ENCODE measurements around the gene IQGAP3. TPM values are rescaled to one million over a fixed set of nuclear protein-coding genes. Genes with fewer than 3 reads are reported as not detected.

The IQGAP3 gene
- total and polyA plus RNA-seq, 2 donors (not counting 1 experiment from before 2014, with no cell fraction given) = 0.07 to 0.12 TPM

GRCh38 chr1:156592158-156592909 lies 20.0 kb upstream of the IQGAP3 start:
- no peak for ATAC-seq (ENCODE audit: low read depth)
- peaks cover 8% of the 10 kb centered on the region for H4K20me1 ChIP-seq (ENCODE audit: control insufficient read depth, insufficient read depth, low read length, poor library complexity, severe bottlenecking)
- peak overlapping the region; percentile 94 for H2AFZ ChIP-seq (ENCODE audit: insufficient read depth, low read depth, low read length, poor library complexity, severe bottlenecking)
- peak overlapping the region; percentile 39 to 77 (median 69) for H3K4me3 ChIP-seq (ENCODE audit: control extremely low read depth in 1 of 5, extremely low read depth in 1 of 5, insufficient read depth in 1 of 5, low read depth in 2 of 5, low read length in 4 of 5)
- Mint-ChIP-seq H3K4me3 (peak overlapping the region; percentile 93), H3K27ac (peak overlapping the region; percentile 87), H3K27me3 (no peaks in the 10 kb centered on the region), H3K4me1 (peaks cover 25% of the 10 kb centered on the region), H3K9me3 (ENCODE audit: insufficient read depth) (no peaks in the 10 kb centered on the region)
- WGBS (ENCODE audit: insufficient coverage) = 53% methylated on average over 8 of the region's 16 CpGs
- peaks cover 0 to 32% of the 10 kb centered on the region in 2 experiments for H3K36me3 ChIP-seq (replicated peaks in 1 of 2; ENCODE audit: control extremely low read depth in 1 of 2, control insufficient read depth in 1 of 2, extremely low read depth in 1 of 2, insufficient read depth in 2 of 2, low read length in 1 of 2)
- H3K9me3 ChIP-seq (ENCODE audit: control extremely low read depth in 1 of 3, control insufficient read depth in 2 of 3, insufficient read depth in 1 of 3, low read length in 2 of 3) = no peaks in the 10 kb centered on the region
- DNase-seq = no peak
- POLR2A ChIA-PET = interaction anchor here (1.0 to 2.1 kb wide), 9 partner anchors 9 to 135 kb away, joined by 3 to 12 read pairs (median 7); partner anchors contain the start of genes GPATCH4 and MEF2D
- TF ChIP-seq EZH2 (IDR thresholded peaks at IDR 0.05; ENCODE audit: borderline replicate concordance, insufficient read depth, low read depth, low read length, poor library complexity, severe bottlenecking) = no peak
- peaks cover 18 to 22% of the 10 kb centered on the region in 2 donors for H3K4me1 ChIP-seq (ENCODE audit: control insufficient read depth in 2 of 2, insufficient read depth in 2 of 2, low read length in 2 of 2)
- peak overlapping the region; percentile 81 for H3K9ac ChIP-seq (ENCODE audit: low read length)
- CTCF ChIA-PET = interaction anchor here (0.8 to 10.9 kb wide), 13 partner anchors 10 to 206 kb away, joined by 3 to 80 read pairs (median 6); partner anchors contain the start of genes GPATCH4, HAPLN2 and MEF2D
- H3K79me2 ChIP-seq (ENCODE audit: control insufficient read depth, insufficient read depth, low read length) = peaks cover 10% of the 10 kb centered on the region
- peak overlapping the region; percentile 98 for H3K4me2 ChIP-seq (replicated peaks; ENCODE audit: low read depth, low read length, poor library complexity, severe bottlenecking)
- intact Hi-C loops (cut with micrococcal nuclease) = no loop called here
- peak overlapping the region; percentile 42 to 88 for H3K27ac ChIP-seq (ENCODE audit: low read length in 2 of 2)
- no peaks in the 10 kb centered on the region for H3K27me3 ChIP-seq (replicated peaks in 1 of 4; ENCODE audit: control extremely low read depth in 1 of 4, control insufficient read depth in 3 of 4, insufficient read depth in 4 of 4, low read length in 3 of 4)

- WGBS (ENCODE audit: insufficient coverage) = 1% methylated on average over 57 of the region's 60 CpGs
- intact Hi-C loops (cut with micrococcal nuclease) = loop anchor here (1.0 kb wide), 2 partner anchors 9 to 10 kb away; partner anchors contain the start of gene GPATCH4
- H3K36me3 ChIP-seq (replicated peaks in 1 of 2; ENCODE audit: control extremely low read depth in 1 of 2, control insufficient read depth in 1 of 2, extremely low read depth in 1 of 2, insufficient read depth in 2 of 2, low read length in 1 of 2) = peaks cover 0 to 27% of the 10 kb centered on the region in 2 experiments
- peak within 1 kb of the TSS; percentile 98 for H3K4me2 ChIP-seq (replicated peaks; ENCODE audit: low read depth, low read length, poor library complexity, severe bottlenecking)
- peaks cover 8% of the 10 kb centered on the region for H4K20me1 ChIP-seq (ENCODE audit: control insufficient read depth, insufficient read depth, low read length, poor library complexity, severe bottlenecking)
- Mint-ChIP-seq H3K4me1 (peaks cover 25% of the 10 kb centered on the region), H3K9me3 (ENCODE audit: insufficient read depth) (no peaks in the 10 kb centered on the region), H3K27me3 (no peaks in the 10 kb centered on the region), H3K27ac (peak within 1 kb of the TSS; percentile 96), H3K4me3 (peak within 1 kb of the TSS; percentile 93)
- DNase-seq = peak; percentile 86
- TF ChIP-seq CTCF (IDR thresholded peaks at IDR 0.05) (no peak), EZH2 (IDR thresholded peaks at IDR 0.05; ENCODE audit: borderline replicate concordance, insufficient read depth, low read depth, low read length, poor library complexity, severe bottlenecking) (no peak)
- peaks cover 18 to 22% of the 10 kb centered on the region in 2 donors for H3K4me1 ChIP-seq (ENCODE audit: control insufficient read depth in 2 of 2, insufficient read depth in 2 of 2, low read length in 2 of 2)
- no peaks in the 10 kb centered on the region for H3K9me3 ChIP-seq (ENCODE audit: control extremely low read depth in 1 of 3, control insufficient read depth in 2 of 3, insufficient read depth in 1 of 3, low read length in 2 of 3)
- H3K27me3 ChIP-seq (replicated peaks in 1 of 4; ENCODE audit: control extremely low read depth in 1 of 4, control insufficient read depth in 3 of 4, insufficient read depth in 4 of 4, low read length in 3 of 4) = no peaks in the 10 kb centered on the region
- H3K79me2 ChIP-seq (ENCODE audit: control insufficient read depth, insufficient read depth, low read length) = peaks cover 10% of the 10 kb centered on the region
- H2AFZ ChIP-seq (ENCODE audit: insufficient read depth, low read depth, low read length, poor library complexity, severe bottlenecking) = peak within 1 kb of the TSS; percentile 94
- POLR2A ChIA-PET = interaction anchor here (0.6 to 2.1 kb wide), 10 partner anchors 9 to 134 kb away, joined by 3 to 12 read pairs (median 6); partner anchors contain the start of genes GPATCH4 and MEF2D
- CTCF ChIA-PET = interaction anchor here (0.8 to 10.9 kb wide), 14 partner anchors 8 to 206 kb away, joined by 3 to 80 read pairs (median 6); partner anchors contain the start of genes GPATCH4, HAPLN2 and MEF2D
- peak within 1 kb of the TSS; percentile 54 to 77 (median 69) for H3K4me3 ChIP-seq (ENCODE audit: control extremely low read depth in 1 of 5, extremely low read depth in 1 of 5, insufficient read depth in 1 of 5, low read depth in 2 of 5, low read length in 4 of 5)
- peak; percentile 96 for ATAC-seq (ENCODE audit: low read depth)
- H3K9ac ChIP-seq (ENCODE audit: low read length) = peak within 1 kb of the TSS; percentile 81
- H3K27ac ChIP-seq (ENCODE audit: low read length in 2 of 2) = peak within 1 kb of the TSS; percentile 80 to 88
Observed at GRCh38 chr1:156591432-156592157, 19.2 kb upstream of the IQGAP3 start, which contains the start of gene NAXE. Gene NAXE, plus strand, starts transcription at chr1:156591776. Its CDS starts 29 bp downstream, at chr1:156591805.
